NK-92 (cell line): ENCODE results near the gene REXO4.
"Not testable (repeated sequence)": the region's sequence is repeated elsewhere in the genome, so short reads cannot be mapped to it uniquely, and the experiment has no call there.

Experiments used
- DNase-seq: peaks from one replicate; lab custom pipeline; 2025; ENCODE audit not compliant: unreplicated experiment; lab: John Stamatoyannopoulos, UW

The REXO4 gene

GRCh38 chr9:133390713-133391112, 27.1 kb downstream of the REXO4 start:
- no peak for DNase-seq

DNA sequence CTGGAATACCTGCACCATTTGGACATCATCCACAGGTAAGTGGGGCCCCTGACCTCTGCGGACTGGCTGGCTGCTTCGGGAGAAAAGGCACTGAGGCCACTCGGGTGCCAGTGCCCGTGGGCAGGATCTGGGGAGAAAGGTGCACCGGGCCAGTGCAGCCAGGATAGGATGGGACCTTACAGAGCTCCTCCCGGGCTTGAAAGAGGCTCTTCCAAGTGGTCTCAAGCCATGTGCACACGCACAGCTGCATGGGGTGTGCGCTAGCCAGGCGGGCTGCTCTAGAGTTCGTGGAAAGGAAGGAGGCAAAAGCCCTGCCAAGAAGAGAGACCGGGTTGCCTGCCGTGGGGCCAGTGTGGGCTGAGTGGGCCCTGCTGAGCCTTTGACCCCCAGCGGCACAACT, 28.2 kb downstream of the REXO4 start:
- no peak for DNase-seq

- no peak for DNase-seq
These were observed 28.7 kb downstream of the REXO4 start for GRCh38 chr9:133389025-133389557.

GRCh38 chr9:133387680-133388079, 30.1 kb downstream of the REXO4 start:
- no peak for DNase-seq

GRCh38 chr9:133386338-133386737, 31.5 kb downstream of the REXO4 start:
- DNase-seq = no peak

DNA sequence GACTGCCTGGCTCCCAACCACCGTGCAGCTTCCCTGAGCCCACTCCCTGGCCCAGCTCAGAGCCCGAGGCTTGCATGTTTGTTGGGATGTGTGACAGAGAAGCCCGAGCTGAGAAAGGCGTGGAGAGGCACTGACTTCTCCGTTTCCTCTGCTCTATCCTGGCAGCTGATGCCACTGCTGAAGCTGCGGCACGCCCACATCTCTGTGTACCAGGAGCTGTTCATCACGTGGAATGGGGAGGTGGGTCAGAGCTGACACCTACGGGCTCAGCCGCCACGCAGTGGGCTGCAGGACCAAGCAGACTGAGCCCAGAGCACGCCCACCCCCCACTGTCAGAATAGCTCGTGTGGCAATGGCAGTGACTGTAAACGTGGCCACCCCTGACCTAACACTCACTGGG, 32.4 kb downstream of the REXO4 start:
- no peak for DNase-seq

- no peak for DNase-seq
These were observed 33.0 kb downstream of the REXO4 start for GRCh38 chr9:133384736-133385321.

GRCh38 chr9:133383438-133383837, 34.4 kb downstream of the REXO4 start:
- no peak for DNase-seq

- no peak for DNase-seq
These were observed 35.2 kb downstream of the REXO4 start for GRCh38 chr9:133382507-133383141.

DNA sequence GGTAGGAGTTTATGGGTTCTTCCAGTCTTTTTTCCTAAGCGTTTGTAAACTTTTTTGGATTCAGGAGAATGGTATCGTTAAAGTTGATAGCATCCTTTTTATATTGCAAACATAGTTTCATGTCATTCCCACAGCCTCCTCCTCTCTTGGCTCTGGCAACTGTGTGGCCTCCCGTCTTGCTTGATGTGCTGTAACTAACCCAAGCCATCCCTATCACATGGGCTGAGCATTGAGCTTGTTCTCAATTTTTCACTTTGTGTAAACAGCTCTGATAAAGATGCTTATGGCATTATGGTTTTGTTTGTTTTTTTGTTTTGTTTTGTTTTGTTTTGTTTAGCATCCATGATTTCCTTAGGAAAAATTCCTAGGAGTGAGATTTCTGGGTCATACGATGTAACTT, 37.1 kb downstream of the REXO4 start:
- no peak for DNase-seq

DNA sequence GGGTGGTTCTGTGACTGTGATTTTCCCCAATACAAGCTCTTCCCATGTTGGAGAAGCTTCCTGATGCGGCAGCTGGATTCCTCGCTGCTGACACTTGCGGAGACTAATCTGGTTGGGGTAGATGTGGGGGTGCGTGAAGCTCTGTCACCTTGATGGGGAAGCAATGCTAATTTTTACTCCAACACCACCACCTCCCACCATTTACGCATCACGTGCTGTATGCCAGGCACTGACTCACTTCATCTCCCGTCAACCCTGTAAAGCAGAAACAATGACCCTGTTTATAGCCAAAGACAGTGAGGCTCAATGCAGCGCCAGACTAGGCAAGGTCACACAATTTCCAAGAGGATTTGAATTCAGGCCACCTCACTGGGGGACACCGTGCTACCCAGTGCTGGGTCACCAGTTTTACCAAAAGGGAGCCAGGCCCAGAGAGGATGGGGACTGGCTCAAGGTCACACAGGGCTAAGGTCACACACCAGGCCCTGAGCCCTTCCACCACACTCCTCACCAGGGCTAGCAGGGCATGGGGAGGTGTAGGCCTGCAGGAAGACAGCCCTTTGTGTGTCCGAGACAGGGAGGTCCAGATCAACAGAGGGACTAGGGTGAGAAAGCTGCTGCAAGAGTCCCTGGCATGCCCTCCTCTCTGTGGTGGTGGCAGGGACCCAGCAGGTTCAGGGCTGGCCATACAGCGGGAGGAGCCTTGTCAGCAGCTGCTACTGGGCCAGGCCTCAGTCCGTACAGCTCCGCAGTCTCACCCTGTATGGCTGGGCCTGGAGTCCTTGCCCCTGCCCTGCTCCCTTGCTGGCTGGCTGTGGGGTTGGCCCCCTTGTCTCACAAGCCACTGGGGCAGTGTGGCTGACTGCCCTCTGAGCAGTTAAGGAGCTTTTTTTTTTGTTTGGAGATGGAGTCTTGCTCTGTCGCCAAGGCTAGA, 38.4 kb downstream of the REXO4 start:
- DNase-seq = no peak

- no peak for DNase-seq
These were observed 39.3 kb downstream of the REXO4 start for GRCh38 chr9:133378408-133378962.

DNA sequence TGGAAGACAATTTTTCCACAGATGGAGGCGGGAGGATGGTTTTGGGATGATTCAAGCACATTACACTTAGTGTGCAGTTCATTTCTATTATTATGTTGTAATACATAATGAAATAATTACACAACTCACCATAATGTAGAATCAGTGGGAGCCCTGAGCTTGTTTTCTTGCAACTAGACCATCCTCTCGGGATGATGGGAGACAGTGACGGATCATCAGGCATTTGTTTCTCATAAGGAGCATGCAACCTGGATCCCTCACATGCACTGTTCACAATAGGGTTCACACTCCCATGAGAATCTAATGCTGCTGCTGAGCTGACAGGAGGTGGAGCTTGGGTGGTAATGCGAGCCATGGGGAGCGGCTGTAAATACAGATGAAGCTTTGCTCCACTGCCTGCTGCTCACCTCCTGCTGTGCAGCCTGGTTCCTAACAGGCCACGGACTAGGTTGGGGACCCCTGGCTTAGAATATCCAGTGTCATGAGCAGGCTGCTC, 40.0 kb downstream of the REXO4 start:
- no peak for DNase-seq

DNA sequence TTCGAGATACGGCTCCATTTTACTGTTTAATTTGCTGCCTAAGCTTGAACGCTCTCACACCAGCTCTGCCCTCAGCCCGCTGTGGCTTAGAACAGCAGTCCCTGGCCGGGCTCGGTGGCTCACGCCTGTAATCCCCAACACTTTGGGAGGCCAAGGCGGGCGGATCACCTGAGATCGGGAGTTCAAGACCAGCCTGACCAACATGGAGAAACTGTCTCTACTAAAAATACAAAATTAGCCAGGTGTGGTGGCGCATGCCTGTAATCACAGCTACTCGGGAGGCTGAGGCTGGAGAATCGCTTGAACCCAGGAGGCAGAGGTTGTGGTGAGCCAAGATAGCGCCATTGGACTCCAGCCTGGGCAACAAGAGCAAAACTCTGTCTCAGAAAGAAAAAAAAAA, 40.5 kb downstream of the REXO4 start:
- DNase-seq = not testable (repeated sequence)

- DNase-seq = peak; percentile 51
These were observed 41.8 kb downstream of the REXO4 start, which contains the start of the genes STKLD1 and SURF4 for GRCh38 chr9:133375724-133376654. Gene STKLD1, plus strand, starts transcription at chr9:133376366. Its CDS starts 108 bp downstream, at chr9:133376474. Gene SURF4, minus strand, starts transcription at chr9:133376060. Its CDS starts 91 bp downstream, at chr9:133375969.

DNA sequence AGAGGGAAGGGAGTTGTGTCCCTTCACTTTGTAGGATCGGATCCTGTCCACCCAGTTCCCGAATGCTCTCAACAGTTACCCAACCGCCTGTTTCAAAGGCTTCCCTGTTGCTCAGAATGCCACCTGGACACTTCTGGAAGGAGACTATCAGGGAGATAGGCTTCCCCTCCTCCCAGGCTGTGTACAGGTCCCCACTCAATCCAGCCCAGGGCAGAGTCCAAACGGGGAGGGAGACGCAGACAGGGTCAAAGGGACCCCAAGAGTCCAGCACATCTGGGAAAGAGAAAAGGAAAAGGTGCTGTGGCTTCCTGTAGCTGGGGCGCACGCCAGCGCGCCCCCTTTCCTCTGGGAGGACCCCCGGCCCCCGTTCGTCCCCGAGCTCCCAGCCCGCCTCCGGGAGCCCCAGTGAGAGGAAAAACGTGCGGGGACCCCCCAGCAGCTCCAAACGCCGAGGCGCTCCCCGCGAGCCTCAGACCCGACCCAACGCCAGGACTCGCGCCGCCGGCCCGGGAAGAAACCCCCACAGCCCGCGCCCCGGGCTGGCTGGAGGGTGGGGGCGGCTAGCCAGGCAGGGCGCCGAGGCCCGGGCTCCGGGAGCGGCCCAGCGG, 42.6 kb downstream of the REXO4 start:
- DNase-seq = no peak

DNA sequence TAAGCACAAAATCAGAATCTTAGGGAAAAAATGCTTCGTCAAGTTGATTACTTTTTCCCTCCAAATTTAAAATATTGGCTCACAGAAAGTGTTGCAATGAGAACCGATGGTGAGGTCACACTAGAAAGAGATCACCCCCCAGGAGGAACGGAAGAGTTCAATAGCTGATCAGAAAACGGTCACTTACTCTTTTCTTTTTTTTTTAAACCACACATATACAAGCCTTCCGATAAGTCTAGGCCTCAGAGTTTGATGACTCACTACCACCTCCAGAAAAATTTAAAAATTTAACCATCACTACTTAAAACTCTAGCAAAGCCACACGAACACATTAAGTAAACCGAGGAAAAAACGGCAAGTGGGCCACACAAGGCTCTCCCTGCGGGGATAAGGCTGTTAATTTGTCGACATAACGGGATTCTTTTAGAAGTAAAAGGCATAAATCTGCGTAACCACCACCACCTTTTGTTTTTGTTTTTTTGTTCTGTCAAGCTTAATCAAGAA, 43.1 kb downstream of the REXO4 start:
- no peak for DNase-seq

DNA sequence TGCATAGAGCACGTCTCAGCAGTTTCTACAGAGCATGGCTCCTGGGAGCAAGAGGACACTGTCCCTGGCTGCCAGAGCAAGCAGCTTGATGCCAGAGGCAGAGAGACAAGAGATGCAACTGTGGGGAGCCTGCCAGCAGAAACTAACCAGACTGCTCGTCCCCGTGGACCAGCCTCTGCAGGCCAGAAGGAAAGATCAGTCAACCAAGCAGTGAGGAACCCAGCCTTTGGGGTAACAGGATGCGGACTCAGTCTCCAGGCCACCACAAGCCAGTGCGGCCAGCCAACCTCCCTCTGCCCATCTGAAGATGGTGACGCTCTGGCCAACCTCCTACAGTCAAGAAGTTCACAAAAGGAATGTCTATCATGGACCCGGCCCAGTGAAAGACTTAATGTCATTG, 45.7 kb downstream of the REXO4 start:
- DNase-seq = no peak

GRCh38 chr9:133371261-133371711, 46.5 kb downstream of the REXO4 start:
- no peak for DNase-seq
